ENCODE results near the gene PDLIM5. TPM values are rescaled to one million over a fixed set of nuclear protein-coding genes. Genes with fewer than 3 reads are reported as not detected.

PDLIM5 gene
- total RNA-seq, 1 experiment from 2014 or later = 44.7 TPM

GRCh38 chr4:94416981-94417380 lies 34.8 kb upstream of the PDLIM5 start:
- no peaks in the 10 kb centered on the region for H3K36me3 ChIP-seq (ENCODE audit: control insufficient read depth, insufficient read depth, low read length)
- no peaks in the 10 kb centered on the region for H3K4me1 ChIP-seq (ENCODE audit: control insufficient read depth, insufficient read depth, low read length)
- in situ Hi-C loops (cut with HindIII; ENCODE audit: low pct_unique_long_range_greater_than_20kb, low sequenced_read_pairs) = no loop called here
- H3K9me3 ChIP-seq (ENCODE audit: control insufficient read depth, insufficient read depth, low read depth, low read length) = no peaks in the 10 kb centered on the region
- POLR2A ChIA-PET = no interaction called here
- no peak overlapping the region for H3K27ac ChIP-seq (ENCODE audit: low read length)
- intact Hi-C loops (cut with micrococcal nuclease; ENCODE audit: unreplicated experiment) = no loop called here
- no peaks in the 10 kb centered on the region for H3K27me3 ChIP-seq (ENCODE audit: control insufficient read depth, insufficient read depth, low read length)
- no peak for ATAC-seq
- DNase-seq (ENCODE audit: low read depth, low spot score) = no peak
- CTCF ChIA-PET = no interaction called here
- TF ChIP-seq POLR2AphosphoS5 (IDR thresholded peaks at IDR 0.05; ENCODE audit: low read depth, low read length) (no peak), CTCF (IDR thresholded peaks at IDR 0.05) (no peak), SIN3A (IDR thresholded peaks at IDR 0.05; ENCODE audit: borderline replicate concordance, insufficient read depth, low read depth, low read length) (no peak), TCF7L2 (IDR thresholded peaks at IDR 0.05; ENCODE audit: low read depth, low read length) (no peak)
- TF ChIP-seq, protein P1, sequence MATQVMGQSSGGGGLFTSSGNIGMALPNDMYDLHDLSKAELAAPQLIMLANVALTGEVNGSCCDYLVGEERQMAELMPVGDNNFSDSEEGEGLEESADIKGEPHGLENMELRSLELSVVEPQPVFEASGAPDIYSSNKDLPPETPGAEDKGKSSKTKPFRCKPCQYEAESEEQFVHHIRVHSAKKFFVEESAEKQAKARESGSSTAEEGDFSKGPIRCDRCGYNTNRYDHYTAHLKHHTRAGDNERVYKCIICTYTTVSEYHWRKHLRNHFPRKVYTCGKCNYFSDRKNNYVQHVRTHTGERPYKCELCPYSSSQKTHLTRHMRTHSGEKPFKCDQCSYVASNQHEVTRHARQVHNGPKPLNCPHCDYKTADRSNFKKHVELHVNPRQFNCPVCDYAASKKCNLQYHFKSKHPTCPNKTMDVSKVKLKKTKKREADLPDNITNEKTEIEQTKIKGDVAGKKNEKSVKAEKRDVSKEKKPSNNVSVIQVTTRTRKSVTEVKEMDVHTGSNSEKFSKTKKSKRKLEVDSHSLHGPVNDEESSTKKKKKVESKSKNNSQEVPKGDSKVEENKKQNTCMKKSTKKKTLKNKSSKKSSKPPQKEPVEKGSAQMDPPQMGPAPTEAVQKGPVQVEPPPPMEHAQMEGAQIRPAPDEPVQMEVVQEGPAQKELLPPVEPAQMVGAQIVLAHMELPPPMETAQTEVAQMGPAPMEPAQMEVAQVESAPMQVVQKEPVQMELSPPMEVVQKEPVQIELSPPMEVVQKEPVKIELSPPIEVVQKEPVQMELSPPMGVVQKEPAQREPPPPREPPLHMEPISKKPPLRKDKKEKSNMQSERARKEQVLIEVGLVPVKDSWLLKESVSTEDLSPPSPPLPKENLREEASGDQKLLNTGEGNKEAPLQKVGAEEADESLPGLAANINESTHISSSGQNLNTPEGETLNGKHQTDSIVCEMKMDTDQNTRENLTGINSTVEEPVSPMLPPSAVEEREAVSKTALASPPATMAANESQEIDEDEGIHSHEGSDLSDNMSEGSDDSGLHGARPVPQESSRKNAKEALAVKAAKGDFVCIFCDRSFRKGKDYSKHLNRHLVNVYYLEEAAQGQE (IDR thresholded peaks at IDR 0.05; ENCODE audit: insufficient read depth in 1 of 2, low read depth in 2 of 2, low read length in 1 of 2) = no peak
- H3K4me3 ChIP-seq (ENCODE audit: low read depth in 2 of 2, low read length in 2 of 2) = no peak overlapping the region
- BruUV-seq (replicated peaks) = no TSS peak

- intact Hi-C loops (cut with micrococcal nuclease; ENCODE audit: unreplicated experiment) = no loop called here
- Histone ChIP-seq H3K4me1 (ENCODE audit: control insufficient read depth, insufficient read depth, low read length) (no peaks in the 10 kb centered on the region), H3K27me3 (ENCODE audit: control insufficient read depth, insufficient read depth, low read length) (no peaks in the 10 kb centered on the region), H3K36me3 (ENCODE audit: control insufficient read depth, insufficient read depth, low read length) (no peaks in the 10 kb centered on the region), H3K4me3 (ENCODE audit: low read depth in 2 of 2, low read length in 2 of 2) (no peak overlapping the region), H3K27ac (ENCODE audit: low read length) (no peak overlapping the region), H3K9me3 (ENCODE audit: control insufficient read depth, insufficient read depth, low read depth, low read length) (no peaks in the 10 kb centered on the region)
- in situ Hi-C loops (cut with HindIII; ENCODE audit: low pct_unique_long_range_greater_than_20kb, low sequenced_read_pairs) = no loop called here
- no peak for TF ChIP-seq SIN3A (IDR thresholded peaks at IDR 0.05; ENCODE audit: borderline replicate concordance, insufficient read depth, low read depth, low read length)
- TF ChIP-seq TCF7L2 (IDR thresholded peaks at IDR 0.05; ENCODE audit: low read depth, low read length) = no peak
- TF ChIP-seq, protein P1 (IDR thresholded peaks at IDR 0.05; ENCODE audit: insufficient read depth in 1 of 2, low read depth in 2 of 2, low read length in 1 of 2) = no peak
- no peak for TF ChIP-seq POLR2AphosphoS5 (IDR thresholded peaks at IDR 0.05; ENCODE audit: low read depth, low read length)
- TF ChIP-seq CTCF (IDR thresholded peaks at IDR 0.05) = no peak
- CTCF ChIA-PET = no interaction called here
- DNase-seq (ENCODE audit: low read depth, low spot score) (no peak), ATAC-seq (no peak)
- no TSS peak for BruUV-seq (replicated peaks)
- POLR2A ChIA-PET = no interaction called here
These were observed 32.2 kb upstream of the PDLIM5 start for GRCh38 chr4:94419549-94419948.
